DMS79 treated with DMSO at 0.1 percent for 48 hours (cell line): Measurements from ENCODE around the gene TDRD5.
"Not testable (repeated sequence)": the region's sequence is repeated elsewhere in the genome, so short reads cannot be mapped to it uniquely, and the experiment has no call there.

Experiments used
- DNase-seq: peaks from one replicate; lab custom pipeline; 2025; lab: John Stamatoyannopoulos, UW

TDRD5 gene

DNA sequence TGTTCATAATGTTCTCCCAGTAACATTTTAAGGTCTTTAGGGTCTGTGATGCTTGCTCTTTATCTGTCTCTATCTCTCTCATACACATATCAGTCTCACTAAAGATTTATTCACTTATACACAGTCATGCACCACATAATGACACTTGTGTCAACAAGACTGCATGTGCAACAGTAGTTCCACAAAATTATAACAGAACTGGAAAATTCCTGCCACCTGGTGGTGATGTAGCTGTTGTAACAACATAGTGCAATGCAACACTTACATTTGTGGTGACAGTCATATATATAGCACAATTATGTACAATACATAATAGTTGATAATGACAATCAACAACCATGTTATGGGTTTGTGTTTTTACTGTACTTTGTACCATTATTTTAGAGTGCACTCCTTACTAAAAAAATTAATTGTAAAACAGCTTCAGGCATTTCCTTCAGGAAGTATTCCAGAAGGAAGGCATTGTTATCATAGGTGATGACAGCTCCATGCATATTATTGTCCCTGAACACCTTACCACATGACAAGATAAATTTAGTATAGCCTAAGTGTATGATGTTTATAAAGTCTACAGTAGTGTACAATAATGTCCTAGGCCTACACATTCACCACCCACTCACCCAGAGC, 8.1 kb downstream of the TDRD5 start:
- DNase-seq, result no peak

DNA sequence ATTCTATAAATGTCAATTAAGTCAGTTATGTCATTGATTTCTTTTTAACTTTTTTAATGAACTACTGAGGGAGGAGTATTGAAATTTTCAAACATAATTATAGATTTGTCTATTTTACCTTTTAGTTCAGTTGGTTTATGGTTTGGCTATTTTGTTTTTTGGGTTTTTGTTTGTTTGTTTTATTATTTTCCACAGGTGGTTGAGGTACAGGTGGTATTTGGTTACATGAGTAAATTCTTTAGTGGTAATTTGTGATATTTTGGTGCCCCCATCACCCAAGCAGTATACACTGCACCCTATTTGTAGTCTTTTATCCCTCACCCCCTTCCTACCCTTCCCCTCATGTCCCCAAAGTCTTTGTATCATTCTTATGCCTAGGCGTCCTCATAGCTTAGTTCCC, 9.5 kb downstream of the TDRD5 start:
- DNase-seq, result no peak

DNA sequence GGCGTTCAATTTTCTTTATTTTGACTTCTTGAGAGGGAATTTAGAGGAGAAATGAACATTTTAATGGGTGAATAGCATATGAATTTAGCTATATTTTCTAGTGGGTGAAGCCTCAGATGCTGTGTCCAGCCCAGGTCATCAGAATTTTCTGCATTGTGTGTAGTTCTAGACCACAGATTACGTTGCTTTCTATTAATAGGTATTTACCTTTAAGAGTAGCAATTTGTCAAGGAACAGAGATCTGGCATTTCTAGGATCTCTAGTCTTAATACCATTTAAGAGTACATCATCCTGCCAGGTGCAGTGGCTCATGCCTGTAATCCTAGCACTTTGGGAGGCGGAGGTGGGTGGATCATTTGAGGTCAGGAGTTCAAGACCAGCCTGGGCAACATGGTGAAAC, 20.7 kb downstream of the TDRD5 start:
- DNase-seq, result no peak

DNA sequence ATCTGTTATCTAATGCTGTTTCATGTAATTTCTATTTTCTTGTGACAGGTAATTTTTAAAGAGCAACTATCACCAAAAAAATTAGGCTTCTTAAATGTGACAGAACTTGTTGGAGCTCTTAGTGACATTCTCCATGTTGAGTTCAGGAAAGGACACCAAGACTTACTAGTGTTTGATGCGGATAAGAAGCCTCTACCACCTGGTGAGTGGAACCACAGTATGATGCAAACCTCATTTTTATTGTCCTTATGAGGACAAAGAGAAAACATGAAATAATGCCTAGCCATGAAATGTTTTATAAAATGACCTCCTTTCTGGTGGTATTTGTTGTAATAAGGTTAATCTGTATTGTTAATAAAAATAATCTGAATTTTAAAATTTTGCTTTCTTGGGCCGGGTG, 39.1 kb downstream of the TDRD5 start:
- no peak for DNase-seq

DNA sequence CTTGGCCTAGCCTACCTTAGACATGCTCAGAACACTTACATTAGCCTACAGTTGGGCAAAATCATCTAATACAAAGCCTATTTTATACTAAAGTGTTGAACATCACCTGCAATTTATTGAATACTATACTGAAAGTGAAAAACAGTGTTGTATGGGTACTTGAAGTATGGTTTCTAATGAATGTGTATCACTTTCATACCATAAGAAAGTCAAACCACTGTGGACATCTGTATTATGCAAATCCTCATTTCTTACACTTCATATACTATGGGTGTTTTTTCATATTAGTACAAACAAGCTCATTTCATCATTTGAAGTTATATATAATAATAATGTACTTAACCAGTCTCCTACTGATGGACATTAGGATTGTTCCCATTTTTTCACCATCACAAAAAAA, 41.2 kb downstream of the TDRD5 start:
- DNase-seq, result no peak

DNA sequence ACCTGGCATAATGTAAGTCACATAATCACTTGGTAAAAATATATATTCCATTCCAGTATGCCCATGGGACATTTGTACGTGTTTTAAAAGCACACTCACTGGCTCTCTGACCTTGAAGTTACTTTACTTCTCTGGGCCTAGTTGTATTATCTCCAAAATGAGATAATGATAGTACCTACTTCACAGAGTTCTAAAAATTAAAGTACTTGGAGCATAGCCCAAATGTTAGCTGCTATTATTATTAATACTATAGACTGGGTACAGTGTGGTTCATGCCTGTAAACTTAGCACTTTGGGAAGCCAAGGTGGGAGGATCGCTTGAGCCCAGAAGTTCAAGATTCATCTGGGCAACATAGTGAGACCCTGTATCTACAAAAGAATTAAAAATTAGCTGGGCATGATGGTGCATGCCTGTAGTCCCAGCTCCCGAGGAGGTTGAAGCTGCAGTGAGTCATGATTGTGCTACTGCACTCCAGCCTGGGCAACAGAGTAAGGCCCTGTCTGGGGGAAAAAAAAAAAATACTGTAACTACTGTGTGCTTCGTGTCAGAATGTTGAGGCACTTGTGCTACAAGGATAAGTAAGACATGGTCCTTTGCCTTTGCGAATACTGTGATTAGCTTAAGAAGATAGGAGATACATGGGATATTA, 45.7 kb downstream of the TDRD5 start:
- no peak for DNase-seq

DNA sequence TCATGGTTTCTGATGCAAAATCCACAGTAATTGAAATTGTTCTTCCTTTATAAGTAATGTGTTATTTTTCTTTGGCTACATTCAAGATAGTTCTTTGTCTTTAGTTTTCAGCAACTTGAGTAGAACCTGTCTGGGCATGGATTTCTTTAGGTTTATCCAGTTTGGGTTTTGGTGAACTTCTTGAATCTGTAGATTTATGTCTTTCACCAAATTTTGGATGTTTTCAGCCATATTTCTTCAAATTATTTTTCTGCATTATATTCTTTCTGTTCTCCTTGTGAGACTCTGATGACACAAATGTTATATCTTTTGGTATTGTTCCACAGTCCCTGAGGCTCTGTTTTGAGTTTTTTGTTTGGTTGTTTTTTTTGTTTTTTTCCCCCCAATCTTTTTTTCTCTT, 69.4 kb downstream of the TDRD5 start:
- no peak for DNase-seq

DNA sequence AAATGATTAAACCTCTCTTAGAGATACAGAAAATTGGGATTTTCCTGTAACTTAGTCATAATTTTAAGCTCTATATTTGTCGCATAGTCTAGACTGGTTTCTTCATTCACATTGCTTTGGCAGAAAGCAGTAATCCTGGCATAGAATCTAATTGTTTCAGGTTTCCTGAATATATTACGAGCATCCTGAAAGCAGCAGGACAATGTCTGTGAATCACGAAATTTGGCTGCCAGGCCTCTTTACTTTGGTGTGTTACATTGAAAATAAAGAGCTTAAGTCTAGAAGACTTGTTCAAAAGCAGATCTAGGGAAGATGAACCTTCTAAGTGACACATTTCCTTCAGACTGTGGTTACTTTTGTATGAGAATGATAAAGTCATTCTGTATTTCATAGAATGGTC, 72.2 kb downstream of the TDRD5 start:
- DNase-seq, result no peak

DNA sequence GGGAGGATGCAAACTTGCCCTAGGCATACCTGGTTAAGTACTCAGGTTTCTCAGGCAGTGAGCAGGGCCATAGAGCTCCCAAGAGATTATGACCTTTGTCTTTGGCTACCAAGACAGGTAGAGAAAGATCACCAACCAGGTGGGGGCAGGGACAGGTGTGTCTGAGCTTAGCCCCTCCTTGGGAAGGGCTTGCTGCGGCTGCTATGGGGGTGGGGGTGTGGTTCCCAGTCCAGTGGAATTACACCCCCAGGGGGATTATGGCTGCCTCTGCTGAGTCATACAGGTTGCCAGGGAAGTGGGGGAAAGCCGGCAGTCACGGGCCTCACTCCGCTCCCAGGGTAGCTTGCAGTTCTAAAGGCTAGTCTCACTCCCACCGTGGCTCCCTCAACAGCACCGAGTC, 86.2 kb downstream of the TDRD5 start:
- no peak for DNase-seq

DNA sequence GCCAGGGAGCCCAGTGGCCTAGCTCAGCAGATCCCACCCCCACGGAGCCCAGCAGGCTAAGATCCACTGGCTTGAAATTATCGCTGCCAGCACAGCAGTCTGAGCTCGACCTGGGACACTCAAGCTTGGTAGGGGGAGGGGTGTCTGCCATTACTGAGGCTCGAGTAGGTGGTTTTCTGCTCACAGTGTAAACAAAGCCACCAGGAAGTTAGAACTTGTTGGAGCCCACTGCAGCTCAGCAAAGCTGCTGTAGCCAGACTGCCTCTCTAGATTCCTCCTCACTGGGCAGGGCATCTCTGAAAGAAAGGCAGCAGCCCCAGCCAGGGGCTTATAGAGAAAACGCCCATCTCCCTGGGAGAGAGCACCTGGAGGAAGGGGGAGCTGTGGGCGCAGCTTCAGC, 102.9 kb downstream of the TDRD5 start:
- DNase-seq, result not testable (repeated sequence)

DNA sequence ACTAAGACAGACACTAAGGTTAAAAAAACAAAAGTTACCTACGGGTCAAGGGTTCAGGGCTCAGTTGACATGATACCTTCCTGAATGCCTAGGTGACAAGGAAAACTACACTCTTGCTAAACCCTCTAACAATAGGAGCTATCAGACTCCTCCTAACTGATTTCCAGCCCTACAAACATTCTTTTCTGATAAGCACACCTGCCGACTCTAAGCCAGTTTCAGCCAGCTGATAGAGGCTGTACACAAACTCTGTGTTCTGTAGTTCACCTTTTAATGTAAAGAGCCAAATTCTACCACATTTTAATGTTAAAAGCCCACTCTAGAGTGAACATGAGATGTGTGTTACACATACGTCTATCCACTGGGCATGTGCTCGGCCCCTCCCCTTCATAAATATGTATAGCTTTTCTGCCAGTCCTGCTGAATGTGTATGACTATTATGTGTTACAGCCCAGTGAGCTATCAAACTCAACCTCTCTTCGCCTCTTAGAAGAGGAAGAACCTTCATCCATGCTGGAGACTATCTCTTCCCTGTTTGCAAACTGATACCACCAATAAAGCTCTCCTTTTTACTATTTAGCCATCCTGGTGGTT, 111.4 kb downstream of the TDRD5 start:
- DNase-seq, result no peak

DNA sequence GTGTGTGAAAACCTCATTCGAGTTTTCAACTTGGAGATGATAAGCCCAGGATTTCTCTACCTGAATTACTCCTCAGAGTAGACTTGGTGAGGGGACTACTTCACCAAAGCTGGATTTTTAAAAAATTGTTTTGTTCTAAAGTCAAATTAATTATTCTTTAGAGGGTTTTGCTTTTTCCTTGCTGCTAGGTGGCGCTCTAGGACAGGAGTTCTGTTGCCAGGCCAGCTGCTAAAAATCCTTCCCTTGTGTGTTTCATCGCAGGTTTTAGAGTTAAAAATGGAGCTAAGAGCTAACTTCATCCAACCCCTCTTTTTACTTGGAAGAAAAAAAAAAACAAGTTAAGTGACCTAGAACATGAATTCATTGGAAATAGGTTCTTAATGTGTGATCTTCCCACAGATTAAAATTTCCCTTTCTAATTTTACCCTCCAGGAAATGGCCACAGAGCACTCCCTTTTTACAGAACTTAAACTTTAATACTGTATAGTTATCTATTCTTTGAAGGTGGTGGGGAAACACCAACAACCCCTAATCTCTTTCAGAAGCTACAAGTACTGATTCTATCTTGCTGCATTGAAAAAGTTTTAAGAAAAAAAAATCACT, 114.8 kb downstream of the TDRD5 start:
- DNase-seq, result peak; percentile 72

DNA sequence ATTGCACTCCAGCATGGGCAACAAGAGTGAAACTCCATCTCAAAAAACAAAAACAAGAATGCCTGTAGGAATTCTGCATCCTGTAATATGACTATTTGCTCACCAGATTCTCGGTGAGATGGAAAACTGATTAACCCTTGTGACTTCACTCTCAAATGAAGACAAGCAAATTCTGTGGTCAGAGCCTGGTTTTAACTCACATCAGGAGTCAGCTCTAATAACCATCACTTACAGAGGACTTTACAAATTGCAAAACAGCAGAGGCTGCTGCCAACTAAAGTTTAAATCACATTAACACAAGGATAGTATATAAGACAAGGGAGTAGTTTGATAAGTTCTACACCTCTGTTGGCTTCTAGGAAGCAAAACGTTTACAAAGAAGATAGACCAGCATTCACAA, 115.8 kb downstream of the TDRD5 start:
- DNase-seq, result no peak

DNA sequence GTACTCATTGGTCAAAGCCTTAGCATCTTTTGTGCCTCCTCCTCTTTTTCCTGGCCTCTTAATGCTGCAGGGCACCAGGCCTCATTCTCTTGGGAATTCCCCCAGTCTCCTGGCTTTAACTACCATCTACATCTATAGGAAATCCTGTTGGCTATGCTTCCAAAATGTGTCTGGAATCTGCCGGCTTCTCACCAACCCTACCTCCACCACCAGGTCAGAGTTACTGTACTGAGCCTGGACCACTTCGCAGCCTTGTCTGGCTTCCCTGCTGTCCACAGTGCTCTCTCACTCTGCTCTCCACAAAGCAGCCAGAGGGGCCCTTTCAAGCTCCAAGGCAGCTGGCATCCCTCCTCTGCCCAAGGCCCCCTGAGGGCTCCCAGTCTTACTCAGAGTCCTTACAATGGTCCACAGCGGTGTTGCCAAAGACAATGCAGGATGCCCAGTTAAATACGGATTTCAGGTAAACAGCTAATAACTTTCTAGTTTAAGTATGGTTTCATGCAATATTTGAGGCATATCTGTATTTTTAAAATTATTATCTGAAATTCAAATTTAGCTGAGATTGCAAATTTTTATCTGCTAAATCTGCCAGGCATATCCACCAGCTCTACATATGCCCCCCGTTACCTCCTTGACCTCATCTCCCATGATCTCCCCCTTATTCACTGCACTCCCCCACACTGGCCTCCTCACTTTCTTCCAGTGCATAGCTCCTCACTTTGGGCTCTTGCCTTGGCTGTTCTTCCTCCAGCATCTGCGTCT, 117.0 kb downstream of the TDRD5 start:
- no peak for DNase-seq

DNA sequence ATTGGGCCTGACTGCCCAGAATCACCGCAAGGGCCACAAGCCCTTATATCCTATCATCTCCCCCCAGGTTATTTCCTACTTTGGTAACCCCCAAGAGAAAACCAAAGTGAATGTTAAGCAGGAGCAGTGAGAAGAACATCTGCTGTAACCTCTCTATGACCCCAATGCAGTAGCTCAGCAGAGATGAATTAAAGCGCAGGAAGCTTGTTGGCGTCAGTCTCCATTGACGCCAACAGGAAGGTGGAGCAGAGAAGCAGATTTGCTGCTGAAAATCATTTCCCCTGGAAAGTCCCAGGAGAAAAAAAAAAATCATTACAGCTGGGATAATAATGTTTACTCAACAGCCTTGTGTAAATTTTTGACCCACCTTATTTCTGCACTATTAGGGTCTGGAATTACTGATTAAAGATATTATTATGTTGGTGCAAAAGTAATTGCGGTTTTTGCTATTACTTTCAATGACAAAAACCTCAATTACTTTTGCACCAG, 118.3 kb downstream of the TDRD5 start:
- no peak for DNase-seq

DNA sequence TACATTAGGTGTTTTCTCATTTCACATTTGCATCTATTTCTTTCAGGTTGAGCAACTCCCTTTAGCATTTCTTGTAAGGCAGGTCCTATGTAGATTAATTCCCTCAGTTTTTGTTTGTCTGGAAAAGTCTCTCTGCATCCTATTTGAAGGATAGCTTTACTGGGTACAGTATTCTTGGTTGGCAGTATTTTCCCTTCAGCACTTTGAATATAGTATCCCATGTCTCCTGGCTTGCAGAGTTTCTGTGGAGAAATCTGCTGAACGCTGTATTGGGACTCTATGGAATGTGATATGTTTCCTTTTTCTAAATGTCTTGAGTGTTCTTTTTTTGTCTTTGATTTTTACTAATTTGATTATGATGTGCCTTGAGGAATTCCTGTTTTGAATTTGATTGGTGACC, 122.5 kb downstream of the TDRD5 start:
- DNase-seq, result no peak

DNA sequence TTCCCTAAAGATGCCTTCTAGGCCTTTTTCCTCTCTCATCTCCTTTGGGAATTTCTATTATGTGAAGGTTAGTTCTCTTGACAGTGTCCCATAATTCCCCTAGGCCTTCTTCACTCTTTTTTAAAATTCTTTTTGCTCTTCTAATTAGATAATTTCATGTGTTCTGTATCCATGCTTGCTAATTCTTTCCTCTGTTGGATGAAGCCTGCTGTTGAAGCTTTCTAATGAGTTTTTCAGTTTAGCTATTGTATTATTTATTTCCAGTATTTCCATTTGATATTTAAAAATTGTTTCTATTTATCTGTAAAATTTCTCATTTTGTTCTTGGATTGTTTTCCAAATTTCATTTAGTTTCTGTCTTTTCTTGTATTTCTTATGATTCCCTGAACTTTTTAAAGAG, 123.0 kb downstream of the TDRD5 start:
- DNase-seq, result no peak

DNA sequence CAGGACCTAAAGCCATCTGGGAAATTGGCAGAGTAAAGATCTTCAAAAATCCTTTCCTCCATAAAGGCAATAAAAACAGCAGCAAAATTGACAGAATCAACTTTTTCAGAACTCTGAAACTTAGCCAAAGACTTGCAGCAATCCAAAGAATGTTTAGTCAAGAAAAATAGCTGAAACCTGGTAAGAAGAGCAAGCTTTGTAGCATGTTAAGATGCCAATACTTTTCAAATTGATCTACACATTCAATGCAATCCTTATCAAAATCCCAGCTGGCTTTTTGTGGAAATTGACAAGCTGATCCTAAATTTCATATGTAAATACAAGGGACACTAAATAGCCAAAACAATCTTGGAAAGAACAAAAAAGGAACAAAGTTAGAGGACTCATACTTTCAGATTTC, 127.6 kb downstream of the TDRD5 start:
- DNase-seq, result no peak

DNA sequence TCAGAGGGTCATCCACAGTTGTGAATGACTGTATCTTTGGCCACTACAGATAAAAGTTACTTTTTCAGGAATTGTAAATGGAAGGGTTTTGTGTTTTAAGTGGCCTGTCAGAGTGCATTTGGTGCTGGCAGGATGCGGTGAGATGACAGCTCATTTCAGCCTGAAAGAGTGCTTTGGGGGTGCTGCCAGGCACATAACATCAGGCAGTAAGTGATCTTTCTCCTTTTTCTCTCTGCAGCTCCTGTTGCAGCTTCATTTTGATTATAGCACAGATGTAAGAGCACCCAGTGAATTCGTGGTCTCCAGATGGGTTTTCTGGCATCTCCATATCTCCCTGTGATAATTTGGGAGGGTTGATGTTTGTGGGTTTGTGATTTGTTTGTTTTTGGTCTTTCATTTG, 136.6 kb downstream of the TDRD5 start:
- DNase-seq, result no peak

DNA sequence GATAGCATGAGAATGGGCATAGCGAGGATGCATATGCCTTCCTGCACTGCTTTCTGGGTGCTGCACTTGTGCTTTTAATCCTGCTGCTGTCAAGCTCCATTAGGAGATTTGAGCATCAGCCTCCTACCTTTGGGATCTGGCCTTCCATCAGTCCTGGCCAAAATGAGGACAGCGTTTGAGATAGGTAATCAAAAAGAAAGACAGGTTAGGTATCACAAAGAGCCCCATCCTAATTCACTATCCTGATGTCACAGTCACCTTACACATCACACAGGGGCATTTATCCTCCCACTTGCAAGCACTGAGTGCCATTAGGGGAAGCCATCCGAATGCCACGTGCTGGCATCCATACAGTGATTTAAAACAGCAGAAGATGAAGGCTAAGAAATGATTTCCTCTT, 138.2 kb downstream of the TDRD5 start:
- no peak for DNase-seq

DNA sequence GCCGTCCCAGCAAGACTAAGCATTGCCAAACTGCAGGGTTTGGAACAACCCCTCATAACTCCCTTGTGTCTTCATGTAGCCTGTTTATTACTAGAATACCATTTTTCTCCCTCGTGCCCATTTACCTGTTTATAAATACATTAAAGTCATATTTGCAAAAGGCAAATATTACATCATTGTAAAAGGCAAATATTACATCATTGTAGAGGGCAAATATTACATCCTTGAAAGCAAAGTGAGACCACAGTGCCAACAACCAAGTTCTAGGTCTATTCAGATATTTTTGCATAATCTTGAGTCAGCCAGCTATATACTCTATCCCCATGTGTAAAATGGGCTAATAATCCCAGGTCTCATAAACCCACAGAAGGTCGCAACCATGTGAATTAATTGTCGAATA, 140.0 kb downstream of the TDRD5 start:
- DNase-seq, result no peak
